SH-SY5Y (cell line): ENCODE data around the gene GALNT15.

Experiments
- GATA2 ChIP-seq: IDR thresholded peaks from 2 replicates; pipeline ENCODE4 v1.6.1; 2011; ENCODE audit warnings: mild to moderate bottlenecking, low read depth, low read length
- GATA3 ChIP-seq: IDR thresholded peaks from 2 replicates; pipeline ENCODE4 v1.6.1; 2011; ENCODE audit warnings: low read depth, mild to moderate bottlenecking, low read length, moderate library complexity

- TF ChIP-seq GATA3 (no peak), GATA2 (no peak)
Observed at GRCh38 chr3:16257309-16257708, 82.8 kb downstream of the GALNT15 start.
